Measurements from ENCODE around the gene NAA20. TPM values are rescaled to one million over a fixed set of nuclear protein-coding genes. Genes with fewer than 3 reads are reported as not detected.

The NAA20 gene
- total and polyA plus RNA-seq, 2 donors from 2014 or later, result 72.8 to 104 TPM

DNA sequence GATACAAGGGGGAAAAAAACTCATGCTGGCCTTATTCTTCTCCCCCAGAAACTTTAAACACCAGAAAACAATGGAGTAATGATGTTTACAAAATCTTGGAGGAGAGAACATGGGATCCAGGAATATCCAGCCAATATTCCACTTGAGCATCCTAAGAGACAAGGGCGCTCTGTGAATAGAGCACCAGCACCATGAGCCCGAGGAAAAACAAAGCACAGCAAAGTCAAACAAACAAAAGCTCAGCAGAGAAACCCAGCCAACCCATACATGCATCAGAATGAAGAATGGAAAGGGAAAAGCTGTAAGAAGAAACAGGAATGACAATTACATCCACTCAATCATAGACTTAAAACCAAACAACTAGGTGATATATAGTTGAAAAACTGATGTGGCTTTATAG lies 4.6 kb upstream of the NAA20 start:
- H3K27ac ChIP-seq (ENCODE audit: low read depth in 2 of 2, low read length in 2 of 2), result no peak overlapping the region
- no peak for FAIRE-seq
- H3K4me3 ChIP-seq (ENCODE audit: low read length in 3 of 3), result no peak overlapping the region
- no peaks in the 10 kb centered on the region for H3K36me3 ChIP-seq (ENCODE audit: control insufficient read depth in 2 of 3, insufficient read depth in 3 of 3, low read length in 3 of 3)
- no peak for DNase-seq
- H3K9me3 ChIP-seq (ENCODE audit: control insufficient read depth in 2 of 3, insufficient read depth in 1 of 3, low read length in 3 of 3), result no peaks in the 10 kb centered on the region
- TF ChIP-seq, protein P1, sequence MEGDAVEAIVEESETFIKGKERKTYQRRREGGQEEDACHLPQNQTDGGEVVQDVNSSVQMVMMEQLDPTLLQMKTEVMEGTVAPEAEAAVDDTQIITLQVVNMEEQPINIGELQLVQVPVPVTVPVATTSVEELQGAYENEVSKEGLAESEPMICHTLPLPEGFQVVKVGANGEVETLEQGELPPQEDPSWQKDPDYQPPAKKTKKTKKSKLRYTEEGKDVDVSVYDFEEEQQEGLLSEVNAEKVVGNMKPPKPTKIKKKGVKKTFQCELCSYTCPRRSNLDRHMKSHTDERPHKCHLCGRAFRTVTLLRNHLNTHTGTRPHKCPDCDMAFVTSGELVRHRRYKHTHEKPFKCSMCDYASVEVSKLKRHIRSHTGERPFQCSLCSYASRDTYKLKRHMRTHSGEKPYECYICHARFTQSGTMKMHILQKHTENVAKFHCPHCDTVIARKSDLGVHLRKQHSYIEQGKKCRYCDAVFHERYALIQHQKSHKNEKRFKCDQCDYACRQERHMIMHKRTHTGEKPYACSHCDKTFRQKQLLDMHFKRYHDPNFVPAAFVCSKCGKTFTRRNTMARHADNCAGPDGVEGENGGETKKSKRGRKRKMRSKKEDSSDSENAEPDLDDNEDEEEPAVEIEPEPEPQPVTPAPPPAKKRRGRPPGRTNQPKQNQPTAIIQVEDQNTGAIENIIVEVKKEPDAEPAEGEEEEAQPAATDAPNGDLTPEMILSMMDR (IDR thresholded peaks at IDR 0.05; ENCODE audit: borderline replicate concordance, extremely low read depth, insufficient read depth), result no peak
- no peak overlapping the region for H3K9ac ChIP-seq (ENCODE audit: low read length in 3 of 3)
- no peaks in the 10 kb centered on the region for H3K27me3 ChIP-seq (ENCODE audit: control insufficient read depth, insufficient read depth, low read length)
- H3K4me1 ChIP-seq (ENCODE audit: control insufficient read depth in 2 of 3, insufficient read depth in 2 of 3, low read depth in 1 of 3, low read length in 3 of 3), result peaks cover 0 to 10% (median 0%) of the 10 kb centered on the region in 3 donors
- intact Hi-C loops (cut with DNase I), result no loop called here

DNA sequence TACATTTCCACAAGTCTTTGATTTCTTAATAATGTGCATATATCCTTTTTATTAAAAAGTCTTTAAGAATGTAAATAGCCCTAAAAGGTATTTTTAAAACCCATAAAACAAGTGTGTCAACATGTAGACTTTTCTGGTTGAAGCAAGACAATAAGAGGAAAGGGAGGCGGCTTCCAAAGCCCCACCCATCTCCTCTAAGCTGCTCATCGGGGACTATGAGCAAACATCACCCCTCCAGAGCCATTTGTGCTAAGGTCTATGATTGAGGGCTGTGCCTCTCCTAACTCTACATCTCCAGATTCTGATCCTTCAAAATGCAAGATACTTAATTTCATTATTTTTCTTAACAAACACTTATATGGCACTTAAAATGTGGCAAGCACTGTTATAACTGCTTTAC lies 2.5 kb upstream of the NAA20 start:
- TF ChIP-seq, protein P1 (IDR thresholded peaks at IDR 0.05; ENCODE audit: borderline replicate concordance, extremely low read depth, insufficient read depth), result no peak
- H3K27ac ChIP-seq (ENCODE audit: low read depth in 2 of 2, low read length in 2 of 2), result no peak overlapping the region
- no peak overlapping the region for H3K4me3 ChIP-seq (ENCODE audit: low read length in 3 of 3)
- peaks cover 0 to 22% (median 11%) of the 10 kb centered on the region in 3 donors for H3K4me1 ChIP-seq (ENCODE audit: control insufficient read depth in 2 of 3, insufficient read depth in 2 of 3, low read depth in 1 of 3, low read length in 3 of 3)
- no peak for FAIRE-seq
- intact Hi-C loops (cut with DNase I), result no loop called here
- no peaks in the 10 kb centered on the region for H3K36me3 ChIP-seq (ENCODE audit: control insufficient read depth in 2 of 3, insufficient read depth in 3 of 3, low read length in 3 of 3)
- DNase-seq, result no peak
- no peaks in the 10 kb centered on the region for H3K9me3 ChIP-seq (ENCODE audit: control insufficient read depth in 2 of 3, insufficient read depth in 1 of 3, low read length in 3 of 3)
- no peaks in the 10 kb centered on the region for H3K27me3 ChIP-seq (ENCODE audit: control insufficient read depth, insufficient read depth, low read length)
- H3K9ac ChIP-seq (ENCODE audit: low read length in 3 of 3), result no peak overlapping the region

DNA sequence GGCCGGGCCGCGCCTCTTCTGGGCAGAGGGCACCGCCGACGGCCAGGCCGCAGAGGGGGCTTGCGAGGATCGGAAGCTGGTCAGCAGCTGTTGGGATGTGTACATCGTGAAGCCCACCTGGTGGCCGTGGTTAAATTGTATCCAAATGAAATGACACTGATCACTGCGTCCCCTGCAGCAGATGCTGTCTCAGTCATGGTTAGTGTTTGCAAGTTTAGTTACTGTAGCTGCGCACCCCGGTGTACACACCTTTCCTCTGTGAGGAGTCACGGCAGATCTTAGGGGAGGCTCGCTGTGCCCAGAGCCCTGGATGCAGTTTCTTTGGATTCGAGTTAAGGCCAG lies 653 bp downstream of the NAA20 start:
- peaks cover 0 to 18% (median 11%) of the 10 kb centered on the region in 3 donors for H3K4me1 ChIP-seq (ENCODE audit: control insufficient read depth in 2 of 3, insufficient read depth in 2 of 3, low read depth in 1 of 3, low read length in 3 of 3)
- intact Hi-C loops (cut with DNase I), result no loop called here
- DNase-seq, result peak in 3 of 5 donors; percentile 20 to 42 (median 35)

More for the DNA sequence above, 653 bp downstream of the NAA20 start:
- Histone ChIP-seq H3K9me3 (ENCODE audit: control insufficient read depth in 2 of 3, insufficient read depth in 1 of 3, low read length in 3 of 3) (no peaks in the 10 kb centered on the region), H3K9ac (ENCODE audit: low read length in 3 of 3) (peak overlapping the region; percentile 72 to 87 (median 78)), H3K27me3 (ENCODE audit: control insufficient read depth, insufficient read depth, low read length) (no peaks in the 10 kb centered on the region), H3K36me3 (ENCODE audit: control insufficient read depth in 2 of 3, insufficient read depth in 3 of 3, low read length in 3 of 3) (no peaks in the 10 kb centered on the region), H3K27ac (ENCODE audit: low read depth in 2 of 2, low read length in 2 of 2) (peak overlapping the region in 1 of 2 donors; percentile 73), H3K4me3 (ENCODE audit: low read length in 3 of 3) (peak overlapping the region; percentile 84 to 92 (median 89))
- TF ChIP-seq, protein P1 (IDR thresholded peaks at IDR 0.05; ENCODE audit: borderline replicate concordance, extremely low read depth, insufficient read depth), result no peak
- FAIRE-seq, result no peak

Data from kidney (tissue), 14 donors.